Bone marrow (tissue), 2 donors: ENCODE data around the gene GUCY2F.
A peak's percentile ranks its signal among the peaks of the same experiment; 100 is the strongest.

Experiments used
- DNase-seq, 2 donors: peaks; one replicate each; lab custom pipeline; 2025; lab: John Stamatoyannopoulos, UW

Gene GUCY2F

DNA sequence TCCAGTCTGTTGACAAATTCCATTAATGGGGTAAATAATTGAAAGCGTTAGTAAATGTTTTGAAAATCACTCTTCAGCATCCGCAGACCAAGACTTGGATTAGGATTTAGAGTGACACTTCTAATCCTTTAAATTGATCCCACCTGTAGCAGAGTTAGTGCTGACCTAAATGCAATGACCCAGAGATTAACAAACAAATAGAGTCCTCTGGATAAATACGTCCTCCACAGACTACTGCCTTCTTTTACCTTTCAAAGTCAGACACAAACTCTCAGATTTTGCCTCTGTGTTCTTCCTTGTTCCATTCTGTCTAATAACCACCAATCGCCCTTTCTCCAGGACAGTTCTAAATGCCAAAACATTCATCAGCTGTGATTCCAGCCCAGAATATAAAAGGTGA lies at the start of gene GUCY2F:
TSS of gene GUCY2F (minus strand) at position 101 of the 400 bp plus-strand sequence. CDS start 6,150 bp downstream, outside the sequence.
- no peak for DNase-seq

- DNase-seq, result no peak
These were observed 37.1 kb upstream of the GUCY2F start for GRCh38 chrX:109519001-109519400.

GRCh38 chrX:109511113-109511512 lies 29.2 kb upstream of the GUCY2F start:
- DNase-seq, result no peak

- DNase-seq, result no peak
These were observed 27.0 kb upstream of the GUCY2F start for GRCh38 chrX:109508915-109509314.

DNA sequence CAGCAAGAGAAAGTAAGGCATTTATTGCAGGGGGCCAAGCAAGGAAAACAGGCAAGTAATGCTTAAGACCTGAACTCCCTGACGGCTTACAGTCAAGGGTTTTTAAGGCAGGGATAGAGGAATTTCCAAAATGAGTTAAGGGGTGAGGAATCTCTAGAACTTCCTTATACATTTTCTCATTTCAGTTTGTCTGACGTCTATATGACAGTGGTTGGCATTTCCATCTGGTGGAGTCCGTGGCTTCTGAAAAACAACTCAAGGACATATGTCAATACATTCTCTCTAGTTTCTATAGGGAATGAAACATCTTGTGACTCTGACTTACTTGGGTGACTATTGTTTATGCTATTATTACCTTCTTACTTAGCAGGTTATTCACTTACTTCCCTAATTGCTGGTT lies 19.3 kb upstream of the GUCY2F start:
- DNase-seq, result no peak

GRCh38 chrX:109498434-109498833 lies 16.5 kb upstream of the GUCY2F start:
- DNase-seq, result no peak

DNA sequence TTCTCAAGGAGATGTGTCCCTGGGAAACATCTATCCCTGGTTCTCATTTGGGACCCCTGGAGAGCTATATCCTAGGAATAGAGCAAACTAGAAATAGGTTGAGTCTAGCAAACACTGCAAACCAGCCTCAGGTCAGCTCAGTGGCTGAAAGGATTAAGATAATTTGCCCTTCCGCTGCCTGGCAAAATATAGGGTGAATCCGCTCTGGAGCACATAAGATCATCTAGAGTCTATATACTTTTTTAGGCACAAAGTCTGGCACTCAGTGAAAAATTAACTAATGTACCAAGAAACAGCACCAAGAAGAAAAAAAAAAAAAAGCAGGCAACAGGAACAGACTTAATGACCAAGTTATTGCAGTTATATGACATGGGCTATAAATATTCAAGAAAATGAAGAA lies 7.3 kb upstream of the GUCY2F start:
- no peak for DNase-seq

GRCh38 chrX:109487640-109488039 lies 5.8 kb upstream of the GUCY2F start:
- no peak for DNase-seq

DNA sequence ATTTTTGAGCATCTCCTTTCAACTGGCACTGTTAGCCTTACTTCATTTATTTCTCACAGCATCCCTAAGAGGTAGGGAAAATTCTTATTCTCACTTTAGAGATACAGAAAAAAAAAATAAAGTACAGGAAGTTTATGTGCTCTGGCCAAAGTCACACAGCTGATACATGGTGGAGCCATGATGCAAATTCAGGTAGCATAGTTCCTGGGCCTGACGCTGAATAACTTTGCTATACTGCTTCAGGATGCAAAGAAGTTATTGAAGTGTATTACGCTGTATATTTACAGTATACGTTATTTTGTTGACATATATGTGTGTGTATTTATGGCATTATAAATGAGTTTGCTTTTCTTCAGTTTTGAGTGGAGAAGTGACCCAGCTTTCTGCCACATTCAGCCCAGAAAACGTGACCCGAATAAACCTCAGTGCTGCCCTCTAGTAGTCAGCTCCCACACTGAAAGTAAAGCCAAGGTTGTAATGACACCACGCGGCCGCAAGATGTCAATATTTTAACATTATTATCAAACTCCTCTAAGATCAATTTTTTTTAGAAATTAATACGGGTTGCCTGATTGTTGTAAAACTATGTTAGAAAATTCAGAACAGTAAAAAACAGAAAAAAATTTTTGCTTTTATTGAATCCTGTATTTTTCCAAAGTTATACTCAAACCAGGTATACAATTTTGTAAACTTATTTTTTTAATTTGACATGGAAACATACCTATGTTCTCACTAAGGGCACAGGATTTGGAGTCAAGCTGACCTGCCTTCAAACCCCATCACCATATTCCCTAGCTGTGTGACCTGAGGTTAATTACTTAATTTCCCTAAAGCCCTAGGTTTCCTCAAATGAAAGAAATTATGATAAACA lies 3.8 kb upstream of the GUCY2F start:
- peak; percentile 0 to 21 for DNase-seq

DNA sequence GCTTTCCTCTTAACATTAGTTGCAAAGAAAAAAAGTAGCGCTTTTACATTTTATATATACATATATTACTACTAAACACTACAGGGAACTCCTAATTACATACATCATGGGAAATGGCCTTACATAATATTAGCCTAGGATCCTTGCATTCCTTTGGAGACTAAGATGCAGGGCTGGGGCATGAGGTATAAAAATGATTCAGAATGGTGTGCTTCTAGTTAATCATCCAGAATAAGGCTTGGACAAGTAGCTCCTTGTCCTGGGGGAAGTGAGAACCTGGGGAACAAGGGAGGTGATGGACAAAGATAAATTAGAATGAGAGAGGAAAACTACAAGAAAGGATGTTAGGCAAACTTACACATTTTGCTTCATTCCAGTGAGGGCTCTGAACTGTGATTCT lies 3.0 kb upstream of the GUCY2F start:
- no peak for DNase-seq

- peak in 1 of 2 donors; percentile 1 for DNase-seq
These were observed 6.6 kb downstream of the GUCY2F start for GRCh38 chrX:109475174-109475891.

- DNase-seq, result no peak
These were observed 8.7 kb downstream of the GUCY2F start for GRCh38 chrX:109472939-109473735.

GRCh38 chrX:109464231-109464630 lies 17.7 kb downstream of the GUCY2F start:
- no peak for DNase-seq

GRCh38 chrX:109463784-109464183 lies 18.1 kb downstream of the GUCY2F start:
- DNase-seq, result no peak

DNA sequence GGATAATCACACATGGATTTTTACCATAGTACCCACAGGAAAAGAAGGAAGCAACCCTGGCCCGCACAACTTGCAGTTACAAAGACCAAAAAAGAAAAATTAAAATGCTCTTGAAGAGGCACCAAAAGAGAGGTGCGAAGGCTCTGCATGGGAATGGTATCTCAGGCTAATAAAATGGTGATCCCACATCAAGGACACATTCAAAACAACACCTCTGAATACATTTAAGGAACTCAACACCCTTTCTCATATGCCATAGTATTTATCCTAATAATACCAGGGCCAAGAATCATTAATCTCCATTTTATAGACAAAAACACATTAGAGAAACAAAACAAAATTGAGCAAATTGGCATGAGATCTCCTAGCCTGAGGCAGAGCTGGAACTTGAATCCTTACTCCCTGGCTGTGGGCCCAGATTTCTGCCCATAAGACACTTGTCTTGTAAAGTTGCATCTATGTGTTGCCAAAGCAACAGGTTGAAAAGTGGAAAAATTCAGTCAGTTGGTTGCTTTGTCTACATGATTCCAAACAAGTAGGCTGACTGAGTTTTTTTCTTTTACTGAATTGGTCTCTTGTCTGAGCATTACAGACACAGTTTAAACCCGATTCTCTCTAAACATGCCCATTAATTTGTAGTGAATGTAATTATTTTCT lies 33.5 kb downstream of the GUCY2F start:
- no peak for DNase-seq

DNA sequence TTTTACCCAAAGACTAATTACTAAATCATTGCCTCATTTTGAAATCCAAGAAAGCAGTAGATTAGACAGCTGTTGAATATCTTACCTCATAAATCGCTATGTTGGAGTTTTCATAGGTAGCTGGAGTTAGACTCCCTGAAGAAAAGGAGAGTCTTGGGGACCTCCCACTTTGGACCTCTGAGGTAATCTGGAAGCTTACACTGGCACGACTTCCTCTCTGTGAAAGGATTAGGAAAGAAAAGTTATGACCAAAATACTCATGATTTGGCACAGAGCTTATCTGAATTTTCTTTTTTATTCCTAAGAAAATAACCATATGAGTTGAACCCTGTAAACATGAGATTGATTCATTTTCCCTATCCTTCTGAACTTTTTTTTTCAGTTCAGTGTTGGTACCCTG lies 40.6 kb downstream of the GUCY2F start:
- no peak for DNase-seq

DNA sequence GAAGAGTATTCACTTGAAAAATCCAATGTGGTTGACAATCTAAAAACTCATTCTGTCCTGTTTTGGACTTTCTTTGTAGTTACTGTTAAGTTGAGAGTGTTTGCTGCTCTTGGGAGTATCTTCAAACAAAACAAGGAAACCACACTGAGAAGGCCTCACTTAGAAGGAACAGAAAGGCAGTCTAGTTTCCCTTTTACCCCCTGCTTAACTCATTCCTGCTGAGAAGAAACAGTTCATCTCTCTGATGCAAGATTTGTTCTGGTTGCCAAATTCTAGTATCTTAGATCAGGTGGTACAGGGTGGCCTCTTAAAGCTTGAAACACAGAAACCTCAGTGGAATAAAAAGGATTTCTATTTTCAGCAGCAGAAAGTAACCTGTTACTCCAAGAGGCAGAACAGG lies 41.4 kb downstream of the GUCY2F start:
- DNase-seq, result no peak

GRCh38 chrX:109409181-109409580 lies 72.7 kb downstream of the GUCY2F start:
- DNase-seq, result no peak

- no peak for DNase-seq
These were observed 78.0 kb downstream of the GUCY2F start for GRCh38 chrX:109403922-109404321.

DNA sequence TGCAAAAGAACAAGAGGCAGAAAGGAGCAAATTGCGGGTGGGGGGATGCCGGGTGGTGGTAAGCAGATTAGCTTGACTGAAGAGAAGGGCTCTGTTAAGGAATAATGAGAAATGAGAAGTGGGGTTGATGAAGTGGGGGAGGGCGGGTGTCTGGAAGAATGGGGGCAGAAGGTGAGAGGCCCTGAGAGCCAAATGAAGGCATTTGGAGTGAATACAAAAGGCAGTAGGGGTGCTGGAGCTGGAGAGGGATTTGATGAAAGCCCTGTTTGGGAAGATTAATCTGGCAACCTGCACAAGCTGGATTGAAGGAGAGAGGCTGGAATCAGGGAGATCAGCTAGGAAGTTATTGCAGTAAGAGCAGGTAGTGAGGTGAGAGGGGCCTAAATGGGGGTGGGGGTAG lies 82.1 kb downstream of the GUCY2F start:
- DNase-seq, result no peak

- no peak for DNase-seq
These were observed 83.1 kb downstream of the GUCY2F start for GRCh38 chrX:109398833-109399232.

- no peak for DNase-seq
These were observed 83.8 kb downstream of the GUCY2F start for GRCh38 chrX:109398061-109398460.
